Measurements from ENCODE around the gene APOC3. TPM values are rescaled to one million over a fixed set of nuclear protein-coding genes. Genes with fewer than 3 reads are reported as not detected.

The APOC3 gene
- polyA plus RNA-seq, 1 donor (not counting 4 experiments of a cell fraction or from before 2014, with no cell fraction given) = not detected

GRCh38 chr11:116867619-116868018, 37.9 kb downstream of the APOC3 start:
- no peak overlapping the region for H3K4me3 ChIP-seq (ENCODE audit: control insufficient read depth in 2 of 3, extremely low read depth in 1 of 3, insufficient read depth in 2 of 3, low read depth in 1 of 3, low read length in 3 of 3)
- no peaks in the 10 kb centered on the region for H4K20me1 ChIP-seq (ENCODE audit: control insufficient read depth, extremely low read depth, insufficient read depth, low read length)
- FAIRE-seq = no peak
- H3K4me1 ChIP-seq (ENCODE audit: control insufficient read depth, extremely low read depth, insufficient read depth, low read length) = peaks cover 19% of the 10 kb centered on the region
- H3K9me3 ChIP-seq (ENCODE audit: control insufficient read depth, low read depth, low read length) = no peaks in the 10 kb centered on the region
- H3K27me3 ChIP-seq (ENCODE audit: control insufficient read depth, extremely low read depth, insufficient read depth, low read length) = no peaks in the 10 kb centered on the region
- peaks cover 14 to 22% of the 10 kb centered on the region in 2 experiments for H3K36me3 ChIP-seq (ENCODE audit: control insufficient read depth in 2 of 2, extremely low read depth in 1 of 2, insufficient read depth in 2 of 2, low read length in 2 of 2)
- no peaks in the 10 kb centered on the region for H3K79me2 ChIP-seq (ENCODE audit: control insufficient read depth, insufficient read depth, low read length)
- dilution Hi-C loops (cut with MboI; ENCODE audit: extremely low pct_ligation_motif_present, low sequenced_read_pairs) = no loop called here
- H3K9me1 ChIP-seq (ENCODE audit: control insufficient read depth, extremely low read depth, insufficient read depth, low read length) = no peaks in the 10 kb centered on the region
- H2AFZ ChIP-seq (ENCODE audit: control insufficient read depth, low read length) = no peak overlapping the region
- DNase-seq (ENCODE audit: low read depth, low spot score) = no peak
- H3K9ac ChIP-seq (ENCODE audit: control insufficient read depth, extremely low read depth, insufficient read depth, low read length) = no peak overlapping the region
- H3K27ac ChIP-seq (ENCODE audit: control insufficient read depth, insufficient read depth, low read length) = no peak overlapping the region
- no peak overlapping the region for H3K4me2 ChIP-seq (ENCODE audit: control insufficient read depth, extremely low read depth, insufficient read depth, low read depth, low read length)
- TF ChIP-seq CTCF (optimal IDR thresholded peaks at IDR 0.05 in 1 of 3, IDR thresholded peaks at IDR 0.05 in 1 of 3, conservative IDR thresholded peaks at IDR 0.05 in 1 of 3; ENCODE audit: extremely low read depth in 1 of 3, insufficient read depth in 2 of 3, low read length in 3 of 3) (no peak), EZH2 (IDR thresholded peaks at IDR 0.05; ENCODE audit: low read length) (no peak)

DNA sequence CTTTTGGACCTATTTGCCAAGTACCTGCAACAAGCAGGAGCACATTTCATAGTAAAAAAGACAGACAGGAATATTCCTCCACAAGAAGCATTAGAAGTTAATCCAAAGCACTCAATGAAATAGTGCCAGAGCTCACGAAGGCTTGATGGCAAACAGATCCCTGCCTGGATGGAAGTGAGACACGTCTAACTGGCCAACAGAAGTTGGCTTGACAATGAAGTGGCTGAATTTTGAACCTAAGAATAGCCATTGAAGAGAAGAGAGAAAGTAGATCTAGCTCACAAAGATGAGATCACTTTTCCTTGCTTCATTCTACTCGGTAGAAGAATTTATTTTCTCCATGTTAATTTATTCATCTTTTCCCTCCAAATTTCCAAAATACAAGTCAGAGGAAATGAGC, 38.4 kb downstream of the APOC3 start:
- no peak for FAIRE-seq
- dilution Hi-C loops (cut with MboI; ENCODE audit: extremely low pct_ligation_motif_present, low sequenced_read_pairs) = no loop called here

More for the DNA sequence above, 38.4 kb downstream of the APOC3 start:
- Histone ChIP-seq H3K27ac (ENCODE audit: control insufficient read depth, insufficient read depth, low read length) (no peak overlapping the region), H3K79me2 (ENCODE audit: control insufficient read depth, insufficient read depth, low read length) (no peaks in the 10 kb centered on the region), H3K9ac (ENCODE audit: control insufficient read depth, extremely low read depth, insufficient read depth, low read length) (no peak overlapping the region), H3K36me3 (ENCODE audit: control insufficient read depth in 2 of 2, extremely low read depth in 1 of 2, insufficient read depth in 2 of 2, low read length in 2 of 2) (peaks cover 17 to 26% of the 10 kb centered on the region in 2 experiments), H3K9me1 (ENCODE audit: control insufficient read depth, extremely low read depth, insufficient read depth, low read length) (no peaks in the 10 kb centered on the region), H3K4me2 (ENCODE audit: control insufficient read depth, extremely low read depth, insufficient read depth, low read depth, low read length) (no peak overlapping the region), H4K20me1 (ENCODE audit: control insufficient read depth, extremely low read depth, insufficient read depth, low read length) (no peaks in the 10 kb centered on the region), H3K9me3 (ENCODE audit: control insufficient read depth, low read depth, low read length) (no peaks in the 10 kb centered on the region), H3K27me3 (ENCODE audit: control insufficient read depth, extremely low read depth, insufficient read depth, low read length) (no peaks in the 10 kb centered on the region), H3K4me1 (ENCODE audit: control insufficient read depth, extremely low read depth, insufficient read depth, low read length) (peaks cover 19% of the 10 kb centered on the region), H3K4me3 (ENCODE audit: control insufficient read depth in 2 of 3, extremely low read depth in 1 of 3, insufficient read depth in 2 of 3, low read depth in 1 of 3, low read length in 3 of 3) (no peak overlapping the region), H2AFZ (ENCODE audit: control insufficient read depth, low read length) (no peak overlapping the region)
- TF ChIP-seq EZH2 (IDR thresholded peaks at IDR 0.05; ENCODE audit: low read length) (no peak), CTCF (optimal IDR thresholded peaks at IDR 0.05 in 1 of 3, IDR thresholded peaks at IDR 0.05 in 1 of 3, conservative IDR thresholded peaks at IDR 0.05 in 1 of 3; ENCODE audit: extremely low read depth in 1 of 3, insufficient read depth in 2 of 3, low read length in 3 of 3) (no peak)
- DNase-seq (ENCODE audit: low read depth, low spot score) = no peak

Measured in keratinocyte (primary cell).